Measurements from ENCODE around the gene N4BP2L1. TPM values are rescaled to one million over a fixed set of nuclear protein-coding genes. Genes with fewer than 3 reads are reported as not detected.

Gene N4BP2L1
- total RNA-seq, 1 donor from 2014 or later = 1.2 TPM

DNA sequence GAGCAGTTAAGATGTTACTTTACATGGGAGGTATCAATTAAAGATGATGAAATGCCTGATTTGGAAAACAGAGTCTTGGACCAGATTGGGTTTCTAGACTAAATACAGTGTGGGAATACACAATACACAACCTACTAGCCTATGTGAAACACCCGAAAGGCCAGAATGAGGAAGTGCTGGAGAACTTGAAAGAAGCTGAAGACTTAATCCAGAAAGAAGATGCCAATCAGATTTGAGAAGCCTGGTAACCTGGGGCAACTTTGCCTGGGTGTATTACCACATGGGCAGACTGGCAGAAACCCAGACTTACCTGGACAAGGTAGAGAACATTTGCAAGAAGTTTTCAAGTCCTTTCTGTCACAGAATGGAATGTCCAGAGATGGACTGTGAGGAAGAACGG is 43.2 kb downstream of the N4BP2L1 start:
- no peak overlapping the region for H3K4me2 ChIP-seq
- H4K20me1 ChIP-seq (ENCODE audit: low read depth) = no peaks in the 10 kb centered on the region
- H3K4me1 ChIP-seq = no peaks in the 10 kb centered on the region
- Mint-ChIP-seq H3K9me3 (no peaks in the 10 kb centered on the region), H3K36me3 (peaks cover 9% of the 10 kb centered on the region), H3K4me3 (no peak overlapping the region), H3K27ac (no peak overlapping the region), H3K4me1 (no peaks in the 10 kb centered on the region), H3K27me3 (ENCODE audit: insufficient read depth, low read depth) (no peaks in the 10 kb centered on the region)
- H3K27me3 ChIP-seq = no peaks in the 10 kb centered on the region
- H3K79me2 ChIP-seq (ENCODE audit: low read depth) = no peaks in the 10 kb centered on the region
- H3K9ac ChIP-seq = no peak overlapping the region
- no peaks in the 10 kb centered on the region for H3F3A ChIP-seq (ENCODE audit: low read depth)
- TF ChIP-seq CTCF (IDR thresholded peaks at IDR 0.05) (no peak), EZH2phosphoT487 (IDR thresholded peaks at IDR 0.05) (no peak), EZH2 (IDR thresholded peaks at IDR 0.05) (no peak)
- H3K9me3 ChIP-seq (ENCODE audit: low read depth) = no peaks in the 10 kb centered on the region
- H3K36me3 ChIP-seq = no peaks in the 10 kb centered on the region
- DNase-seq (ENCODE audit: low spot score) = no peak
- H3K27ac ChIP-seq = no peak overlapping the region
- no peak overlapping the region for H3K4me3 ChIP-seq
- no peak overlapping the region for H2AFZ ChIP-seq (replicated peaks)

GRCh38 chr13:32383836-32384618 is 43.9 kb downstream of the N4BP2L1 start:
- Histone ChIP-seq H3K9ac (no peak overlapping the region), H3K36me3 (no peaks in the 10 kb centered on the region), H3K9me3 (ENCODE audit: low read depth) (no peaks in the 10 kb centered on the region), H3F3A (ENCODE audit: low read depth) (no peaks in the 10 kb centered on the region), H4K20me1 (ENCODE audit: low read depth) (no peaks in the 10 kb centered on the region), H3K4me3 (no peak overlapping the region), H3K27me3 (no peaks in the 10 kb centered on the region), H3K79me2 (ENCODE audit: low read depth) (no peaks in the 10 kb centered on the region), H3K4me1 (no peaks in the 10 kb centered on the region), H2AFZ (replicated peaks) (no peak overlapping the region), H3K27ac (no peak overlapping the region), H3K4me2 (no peak overlapping the region)
- peaks cover 14% of the 10 kb centered on the region for H3K36me3 Mint-ChIP-seq
- no peak for DNase-seq (ENCODE audit: low spot score)
- no peaks in the 10 kb centered on the region for H3K9me3 Mint-ChIP-seq
- TF ChIP-seq EZH2 (IDR thresholded peaks at IDR 0.05) = no peak
- no peak for TF ChIP-seq CTCF (IDR thresholded peaks at IDR 0.05)
- no peak for TF ChIP-seq EZH2phosphoT487 (IDR thresholded peaks at IDR 0.05)
- H3K4me1 Mint-ChIP-seq = no peaks in the 10 kb centered on the region
- no peak overlapping the region for H3K4me3 Mint-ChIP-seq
- H3K27ac Mint-ChIP-seq = no peak overlapping the region
- no peaks in the 10 kb centered on the region for H3K27me3 Mint-ChIP-seq (ENCODE audit: insufficient read depth, low read depth)

- H3K4me3 Mint-ChIP-seq = no peak overlapping the region
- Histone ChIP-seq H3K9ac (no peak overlapping the region), H3F3A (ENCODE audit: low read depth) (no peaks in the 10 kb centered on the region), H3K4me2 (no peak overlapping the region), H3K9me3 (ENCODE audit: low read depth) (no peaks in the 10 kb centered on the region), H3K27me3 (no peaks in the 10 kb centered on the region), H3K79me2 (ENCODE audit: low read depth) (no peaks in the 10 kb centered on the region), H4K20me1 (ENCODE audit: low read depth) (no peaks in the 10 kb centered on the region), H3K4me3 (no peak overlapping the region), H3K4me1 (no peaks in the 10 kb centered on the region), H3K36me3 (peaks cover 7% of the 10 kb centered on the region), H2AFZ (replicated peaks) (no peak overlapping the region), H3K27ac (no peak overlapping the region)
- DNase-seq (ENCODE audit: low spot score) = peak; percentile 71
- H3K27ac Mint-ChIP-seq = no peak overlapping the region
- H3K36me3 Mint-ChIP-seq = peaks cover 9% of the 10 kb centered on the region
- H3K27me3 Mint-ChIP-seq (ENCODE audit: insufficient read depth, low read depth) = no peaks in the 10 kb centered on the region
- TF ChIP-seq EZH2phosphoT487 (IDR thresholded peaks at IDR 0.05) = no peak
- peak; percentile 62 for TF ChIP-seq CTCF (IDR thresholded peaks at IDR 0.05)
- no peaks in the 10 kb centered on the region for H3K4me1 Mint-ChIP-seq
- no peaks in the 10 kb centered on the region for H3K9me3 Mint-ChIP-seq
Measured at GRCh38 chr13:32381539-32381938, 46.4 kb downstream of the N4BP2L1 start.

Measured in neural progenitor cell (in vitro differentiated cells).